ENCODE results near the gene LASP1NB.
"Not testable (repeated sequence)": the region's sequence is repeated elsewhere in the genome, so short reads cannot be mapped to it uniquely, and the experiment has no call there.

Gene LASP1NB

DNA sequence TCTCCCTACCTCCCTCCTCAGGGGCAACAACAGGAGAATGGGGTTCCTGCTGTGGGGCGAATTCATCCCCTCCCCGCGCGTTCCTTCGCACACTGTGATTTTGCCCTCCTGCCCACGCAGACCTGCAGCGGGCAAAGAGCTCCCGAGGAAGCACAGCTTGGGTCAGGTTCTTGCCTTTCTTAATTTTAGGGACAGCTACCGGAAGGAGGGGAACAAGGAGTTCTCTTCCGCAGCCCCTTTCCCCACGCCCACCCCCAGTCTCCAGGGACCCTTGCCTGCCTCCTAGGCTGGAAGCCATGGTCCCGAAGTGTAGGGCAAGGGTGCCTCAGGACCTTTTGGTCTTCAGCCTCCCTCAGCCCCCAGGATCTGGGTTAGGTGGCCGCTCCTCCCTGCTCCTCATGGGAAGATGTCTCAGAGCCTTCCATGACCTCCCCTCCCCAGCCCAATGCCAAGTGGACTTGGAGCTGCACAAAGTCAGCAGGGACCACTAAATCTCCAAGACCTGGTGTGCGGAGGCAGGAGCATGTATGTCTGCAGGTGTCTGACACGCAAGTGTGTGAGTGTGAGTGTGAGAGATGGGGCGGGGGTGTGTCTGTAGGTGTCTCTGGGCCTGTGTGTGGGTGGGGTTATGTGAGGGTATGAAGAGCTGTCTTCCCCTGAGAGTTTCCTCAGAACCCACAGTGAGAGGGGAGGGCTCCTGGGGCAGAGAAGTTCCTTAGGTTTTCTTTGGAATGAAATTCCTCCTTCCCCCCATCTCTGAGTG, 5.9 kb upstream of the LASP1NB start:
- Mint-ChIP-seq H3K9me3 (no peaks in the 10 kb centered on the region), H3K27ac (peak overlapping the region; percentile 2), H3K4me1 (ENCODE audit: low read depth) (peaks cover 11% of the 10 kb centered on the region), H3K4me3 (no peak overlapping the region), H3K36me3 (peaks cover 24% of the 10 kb centered on the region), H3K27me3 (no peaks in the 10 kb centered on the region)
- ChIA-PET CTCF (interaction anchor here (0.9 kb wide), 1 partner anchor 50 kb away, joined by 3 read pairs; the partner anchor contains the start of gene LASP1), POLR2A (no interaction called here)
- intact Hi-C loops (cut with micrococcal nuclease): no loop called here
- peak; percentile 4 for DNase-seq

- Mint-ChIP-seq H3K4me1 (ENCODE audit: low read depth) (peaks cover 20% of the 10 kb centered on the region), H3K27ac (peak overlapping the region; percentile 54), H3K27me3 (no peaks in the 10 kb centered on the region), H3K36me3 (peaks cover 24% of the 10 kb centered on the region), H3K4me3 (no peak overlapping the region), H3K9me3 (no peaks in the 10 kb centered on the region)
- DNase-seq: peak; percentile 7
- ChIA-PET CTCF (interaction anchor here (0.9 to 1.3 kb wide), 2 partner anchors 14 to 15 kb away, joined by 3 read pairs; no protein-coding TSS in a partner anchor), POLR2A (no interaction called here)
- intact Hi-C loops (cut with micrococcal nuclease): no loop called here
Observed at GRCh38 chr17:38920374-38921291, 4.8 kb upstream of the LASP1NB start.

DNA sequence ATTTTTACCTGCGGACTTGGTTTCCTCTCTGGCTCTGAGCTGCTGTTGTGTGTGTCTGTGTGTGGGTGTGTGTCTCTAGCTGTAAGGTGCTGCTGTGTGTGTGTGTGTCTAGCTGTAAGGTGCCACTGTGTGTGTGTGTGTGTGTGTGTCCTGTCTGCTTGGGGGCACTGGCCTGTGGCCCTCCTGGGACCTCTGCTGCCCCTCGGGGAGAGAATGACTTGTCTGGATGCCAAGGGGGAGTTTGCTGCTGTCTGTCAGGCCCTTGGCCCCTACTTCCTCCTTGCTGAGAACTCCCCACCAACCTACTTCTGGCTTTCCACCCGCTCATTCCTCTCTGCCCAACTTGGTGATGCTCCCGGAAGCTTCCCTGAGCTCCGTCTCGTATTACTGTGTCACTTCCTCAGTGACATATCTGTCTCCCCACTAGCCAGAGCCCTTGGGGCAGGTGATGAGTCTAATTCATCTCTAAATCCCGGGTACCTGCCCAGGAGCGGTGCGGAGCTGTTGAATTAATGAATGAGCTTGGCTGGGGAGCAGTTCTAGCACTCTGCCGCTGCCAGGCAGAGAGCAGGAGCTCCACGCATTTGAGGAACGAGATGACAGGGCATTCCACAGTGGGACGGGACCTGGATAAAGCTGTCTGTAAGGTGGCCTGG, 3.5 kb upstream of the LASP1NB start:
- H3K4me3 Mint-ChIP-seq: no peak overlapping the region
- peaks cover 21% of the 10 kb centered on the region for H3K36me3 Mint-ChIP-seq
- ChIA-PET CTCF (interaction anchor here (0.6 to 1.6 kb wide), 5 partner anchors 14 to 230 kb away, joined by 3 read pairs; partner anchors contain the start of gene PLXDC1), POLR2A (interaction anchor here (0.7 to 1.0 kb wide), 2 partner anchors 27 to 52 kb away, joined by 3 read pairs; partner anchors contain the start of gene LASP1)
- H3K4me1 Mint-ChIP-seq (ENCODE audit: low read depth): peaks cover 32% of the 10 kb centered on the region
- H3K27ac Mint-ChIP-seq: peak overlapping the region; percentile 16
- no peaks in the 10 kb centered on the region for H3K27me3 Mint-ChIP-seq
- H3K9me3 Mint-ChIP-seq: no peaks in the 10 kb centered on the region
- DNase-seq: peak; percentile 14
- intact Hi-C loops (cut with micrococcal nuclease): no loop called here

- intact Hi-C loops (cut with micrococcal nuclease): no loop called here
- CTCF ChIA-PET: interaction anchor here (0.6 to 2.0 kb wide), 10 partner anchors 9 to 933 kb away, joined by 3 to 6 read pairs (median 3); partner anchors contain the start of genes LASP1 and PLXDC1
- DNase-seq: peak; percentile 10
- H3K27ac Mint-ChIP-seq: no peak overlapping the region
- POLR2A ChIA-PET: interaction anchor here (1.0 kb wide), 1 partner anchor 53 kb away, joined by 3 read pairs; the partner anchor contains the start of gene LASP1
- H3K9me3 Mint-ChIP-seq: no peaks in the 10 kb centered on the region
- H3K36me3 Mint-ChIP-seq: peaks cover 15% of the 10 kb centered on the region
- H3K4me1 Mint-ChIP-seq (ENCODE audit: low read depth): peaks cover 36% of the 10 kb centered on the region
- no peak overlapping the region for H3K4me3 Mint-ChIP-seq
- H3K27me3 Mint-ChIP-seq: no peaks in the 10 kb centered on the region
Observed at GRCh38 chr17:38922538-38923297, 2.7 kb upstream of the LASP1NB start.

DNA sequence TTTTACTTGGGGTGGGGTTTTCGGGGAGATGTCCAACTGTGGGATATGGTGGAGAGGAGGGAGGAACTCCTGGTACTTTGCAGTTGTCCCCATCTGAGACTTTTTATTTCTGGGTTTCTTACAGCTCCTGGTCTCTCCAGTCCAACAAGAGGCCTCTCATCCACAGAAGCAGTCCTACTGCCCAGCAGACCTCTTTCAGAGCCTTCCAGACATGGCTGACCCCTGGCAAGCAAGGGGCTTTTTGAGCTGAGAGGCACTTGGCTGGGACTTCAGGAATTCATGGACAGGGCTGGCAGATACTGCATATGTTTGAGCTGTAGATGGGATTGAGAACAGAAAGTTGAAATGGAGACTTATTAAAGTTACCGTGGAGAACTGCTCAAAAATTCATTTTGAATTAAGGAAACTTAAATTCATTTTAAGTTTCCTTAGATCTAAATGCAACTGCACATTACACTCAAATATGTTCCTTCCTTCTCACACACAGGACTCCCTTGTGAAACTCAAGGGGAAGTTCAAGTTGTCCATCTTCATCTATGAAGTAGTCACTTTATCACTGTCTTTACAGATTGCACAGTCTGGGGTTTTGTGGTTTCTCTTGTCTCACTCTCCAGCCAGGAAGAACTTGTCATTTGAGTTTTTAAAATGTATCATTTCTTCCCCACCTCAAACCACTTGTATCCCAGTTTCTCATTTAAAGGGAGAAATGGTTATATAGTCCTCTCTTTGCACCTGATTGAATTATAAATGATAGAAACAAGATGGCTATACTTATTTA, 1.1 kb downstream of the LASP1NB start:
- no peak for DNase-seq

GRCh38 chr17:38930782-38931181, 5.4 kb downstream of the LASP1NB start:
- H3K27me3 Mint-ChIP-seq; H3K36me3 Mint-ChIP-seq; CTCF ChIA-PET; POLR2A ChIA-PET; DNase-seq; intact Hi-C loops (cut with micrococcal nuclease); H3K27ac Mint-ChIP-seq; H3K9me3 Mint-ChIP-seq; H3K4me3 Mint-ChIP-seq: not testable (repeated sequence)
- peaks cover 14% of the 10 kb centered on the region for H3K4me1 Mint-ChIP-seq (ENCODE audit: low read depth)

More for the DNA sequence above, 1.1 kb downstream of the LASP1NB start:
- ChIA-PET CTCF (interaction anchor here (1.0 to 1.2 kb wide), 2 partner anchors 55 to 368 kb away, joined by 3 to 5 read pairs; no protein-coding TSS in a partner anchor), POLR2A (interaction anchor here (0.5 to 1.2 kb wide), 3 partner anchors 55 to 364 kb away, joined by 3 read pairs; partner anchors contain the start of gene RPL23)
- Mint-ChIP-seq H3K9me3 (no peaks in the 10 kb centered on the region), H3K36me3 (no peaks in the 10 kb centered on the region), H3K27me3 (no peaks in the 10 kb centered on the region), H3K4me1 (ENCODE audit: low read depth) (peaks cover 30% of the 10 kb centered on the region), H3K4me3 (no peak overlapping the region), H3K27ac (no peak overlapping the region)
- intact Hi-C loops (cut with micrococcal nuclease): loop anchor here (2.0 kb wide), 1 partner anchor 56 kb away; the partner anchor contains the start of gene LASP1

- CTCF ChIA-PET: interaction anchor here (0.5 to 0.7 kb wide), 2 partner anchors 27 to 268 kb away, joined by 3 to 4 read pairs; no protein-coding TSS in a partner anchor
- H3K4me1 Mint-ChIP-seq (ENCODE audit: low read depth); POLR2A ChIA-PET; H3K27ac Mint-ChIP-seq; H3K27me3 Mint-ChIP-seq; H3K9me3 Mint-ChIP-seq; H3K4me3 Mint-ChIP-seq; H3K36me3 Mint-ChIP-seq; intact Hi-C loops (cut with micrococcal nuclease); DNase-seq: not testable (repeated sequence)
Observed at GRCh38 chr17:38933962-38934361, 8.5 kb downstream of the LASP1NB start.

DNA sequence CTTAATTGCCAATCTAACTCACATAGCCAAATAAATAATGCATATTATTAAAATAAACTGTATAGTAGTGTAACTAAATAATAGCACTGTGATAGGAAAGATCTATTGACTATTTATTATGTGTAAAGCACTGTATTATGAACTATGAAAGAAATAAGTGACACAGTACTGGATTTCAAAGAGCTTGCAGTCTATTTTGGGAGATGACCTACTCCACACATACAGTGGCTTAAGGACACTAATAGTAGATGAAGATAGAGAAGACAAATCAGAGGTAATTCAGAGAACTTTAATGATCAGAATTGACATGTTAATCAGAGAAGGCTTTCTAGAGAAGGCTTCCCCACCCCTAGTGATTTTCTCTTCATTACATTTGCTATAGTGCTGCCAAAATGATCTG, 14.6 kb downstream of the LASP1NB start:
- POLR2A ChIA-PET: no interaction called here
- intact Hi-C loops (cut with micrococcal nuclease): loop anchor here (10.0 kb wide), 1 partner anchor 45 kb away; no protein-coding TSS in a partner anchor
- H3K4me1 Mint-ChIP-seq (ENCODE audit: low read depth): no peaks in the 10 kb centered on the region
- no peaks in the 10 kb centered on the region for H3K27me3 Mint-ChIP-seq
- DNase-seq: no peak
- no peak overlapping the region for H3K27ac Mint-ChIP-seq
- H3K9me3 Mint-ChIP-seq: no peaks in the 10 kb centered on the region
- CTCF ChIA-PET: no interaction called here
- H3K36me3 Mint-ChIP-seq: no peaks in the 10 kb centered on the region
- H3K4me3 Mint-ChIP-seq: no peak overlapping the region

DNA sequence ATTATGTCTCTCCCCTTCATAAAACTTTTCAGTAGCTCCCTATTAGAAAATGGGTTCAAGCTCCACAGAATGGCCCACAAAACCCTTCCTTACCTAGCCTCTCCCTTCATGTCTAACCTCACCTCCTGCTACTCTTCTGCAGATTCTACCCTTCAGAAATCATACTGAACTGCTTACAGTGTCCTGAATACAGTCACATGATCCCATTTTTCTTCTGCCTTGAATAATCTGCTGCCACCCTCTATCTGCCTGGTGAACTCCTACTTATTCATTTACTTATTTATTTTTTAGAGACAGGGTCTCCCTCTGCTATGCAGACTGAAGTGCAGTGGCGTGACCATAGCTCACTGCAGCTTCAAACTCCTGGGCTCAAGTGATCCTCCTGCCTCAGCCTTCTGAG, 15.0 kb downstream of the LASP1NB start:
- POLR2A ChIA-PET: no interaction called here
- CTCF ChIA-PET: no interaction called here
- H3K9me3 Mint-ChIP-seq: no peaks in the 10 kb centered on the region
- DNase-seq: no peak
- H3K4me3 Mint-ChIP-seq: no peak overlapping the region
- intact Hi-C loops (cut with micrococcal nuclease): loop anchor here (10.0 kb wide), 1 partner anchor 46 kb away; no protein-coding TSS in a partner anchor
- no peak overlapping the region for H3K27ac Mint-ChIP-seq
- no peaks in the 10 kb centered on the region for H3K27me3 Mint-ChIP-seq
- no peaks in the 10 kb centered on the region for H3K36me3 Mint-ChIP-seq
- H3K4me1 Mint-ChIP-seq (ENCODE audit: low read depth): no peaks in the 10 kb centered on the region

GRCh38 chr17:38942696-38943334, 17.4 kb downstream of the LASP1NB start:
- CTCF ChIA-PET: interaction anchor here (0.8 to 1.2 kb wide), 2 partner anchors 19 to 40 kb away, joined by 3 to 4 read pairs; no protein-coding TSS in a partner anchor
- POLR2A ChIA-PET: no interaction called here
- Mint-ChIP-seq H3K4me1 (ENCODE audit: low read depth) (no peaks in the 10 kb centered on the region), H3K27ac (no peak overlapping the region), H3K9me3 (no peaks in the 10 kb centered on the region), H3K36me3 (no peaks in the 10 kb centered on the region), H3K27me3 (no peaks in the 10 kb centered on the region), H3K4me3 (no peak overlapping the region)
- DNase-seq: no peak
- intact Hi-C loops (cut with micrococcal nuclease): loop anchor here (10.0 kb wide), 1 partner anchor 48 kb away; no protein-coding TSS in a partner anchor
